GM19467 (cell line): Measurements from ENCODE around the gene ADH1C.
"Not testable (repeated sequence)": the region's sequence is repeated elsewhere in the genome, so short reads cannot be mapped to it uniquely, and the experiment has no call there.

ENCODE experiments used
- ATAC-seq: cut with Tn5 transposase; IDR thresholded peaks from one replicate; pipeline ENCODE4 v1.9.1; 2021; ENCODE audit warnings: mild to moderate bottlenecking, moderate library complexity; ENCODE audit not compliant: unreplicated experiment

The ADH1C gene

GRCh38 chr4:99359480-99360204 lies 7.1 kb upstream of the ADH1C start:
- ATAC-seq = no peak

GRCh38 chr4:99357948-99358347 lies 5.4 kb upstream of the ADH1C start:
- no peak for ATAC-seq

- peak; percentile 75 for ATAC-seq
Measured at GRCh38 chr4:99356992-99357391, 4.4 kb upstream of the ADH1C start.

GRCh38 chr4:99356149-99356548 lies 3.6 kb upstream of the ADH1C start:
- not testable (repeated sequence) for ATAC-seq

- no peak for ATAC-seq
Measured at GRCh38 chr4:99351487-99351886, 1.1 kb downstream of the ADH1C start.

- no peak for ATAC-seq
Measured at GRCh38 chr4:99349338-99349737, 3.2 kb downstream of the ADH1C start.

- not testable (repeated sequence) for ATAC-seq
Measured at GRCh38 chr4:99342624-99343023, 9.9 kb downstream of the ADH1C start.

- ATAC-seq = no peak
Measured at GRCh38 chr4:99341426-99341825, 11.1 kb downstream of the ADH1C start.

- ATAC-seq = no peak
Measured at GRCh38 chr4:99339172-99339571, 13.4 kb downstream of the ADH1C start.

- ATAC-seq = no peak
Measured at GRCh38 chr4:99336553-99336952, 16.0 kb downstream of the ADH1C start.

GRCh38 chr4:99334880-99335279 lies 17.7 kb downstream of the ADH1C start:
- ATAC-seq = no peak

GRCh38 chr4:99330648-99331047 lies 21.9 kb downstream of the ADH1C start:
- no peak for ATAC-seq

GRCh38 chr4:99329876-99330275 lies 22.7 kb downstream of the ADH1C start:
- no peak for ATAC-seq

- ATAC-seq = no peak
Measured at GRCh38 chr4:99324979-99325378, 27.6 kb downstream of the ADH1C start.

GRCh38 chr4:99324361-99324760 lies 28.2 kb downstream of the ADH1C start:
- ATAC-seq = no peak

GRCh38 chr4:99323756-99324155 lies 28.8 kb downstream of the ADH1C start:
- no peak for ATAC-seq

GRCh38 chr4:99321241-99322191 lies 31.0 kb downstream of the ADH1C start, which contains the start of gene ADH1B:
ADH1B (minus strand) TSS chr4:99321401; CDS start chr4:99321331, 70 bp downstream.
- ATAC-seq = no peak

- ATAC-seq = not testable (repeated sequence)
Measured at GRCh38 chr4:99317811-99318210, 34.7 kb downstream of the ADH1C start.

- ATAC-seq = no peak
Measured at GRCh38 chr4:99317354-99317753, 35.2 kb downstream of the ADH1C start.

GRCh38 chr4:99315839-99316238 lies 36.7 kb downstream of the ADH1C start:
- no peak for ATAC-seq

GRCh38 chr4:99314211-99314610 lies 38.3 kb downstream of the ADH1C start:
- no peak for ATAC-seq

- no peak for ATAC-seq
Measured at GRCh38 chr4:99310389-99310788, 42.2 kb downstream of the ADH1C start.
